ENCODE data around the gene RAPGEF6. TPM values are rescaled to one million over a fixed set of nuclear protein-coding genes. Genes with fewer than 3 reads are reported as not detected.

RAPGEF6 gene
- polyA plus RNA-seq, 1 donor (not counting 4 experiments of a cell fraction or from before 2014, with no cell fraction given) = 8.7 TPM

DNA sequence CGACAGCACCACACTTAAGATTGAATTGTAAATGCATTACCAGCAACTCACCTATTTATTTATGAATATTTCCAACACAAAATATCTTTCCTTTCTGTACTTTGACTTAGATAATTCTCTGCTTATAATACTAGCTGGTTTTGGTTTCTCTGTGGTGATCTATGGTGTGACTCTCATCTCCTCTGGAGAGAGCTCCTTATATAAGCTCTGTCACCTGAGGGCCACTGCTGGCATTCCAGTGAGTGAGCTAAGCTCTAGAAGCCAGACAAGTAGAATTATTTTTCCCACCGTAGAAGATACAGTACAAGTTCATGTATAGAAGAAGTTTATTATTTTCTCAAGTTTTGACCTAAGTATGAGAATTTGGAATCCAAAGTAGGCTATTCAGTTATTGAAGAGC is 259.7 kb downstream of the RAPGEF6 start:
- Histone ChIP-seq H3K4me2 (ENCODE audit: control insufficient read depth, extremely low read depth, insufficient read depth, low read depth, low read length) (no peak overlapping the region), H3K4me1 (ENCODE audit: control insufficient read depth, extremely low read depth, insufficient read depth, low read length) (no peaks in the 10 kb centered on the region), H3K9me3 (ENCODE audit: control insufficient read depth, low read depth, low read length) (no peaks in the 10 kb centered on the region), H3K36me3 (ENCODE audit: control insufficient read depth in 2 of 2, extremely low read depth in 1 of 2, insufficient read depth in 2 of 2, low read length in 2 of 2) (no peaks in the 10 kb centered on the region), H3K27me3 (ENCODE audit: control insufficient read depth, extremely low read depth, insufficient read depth, low read length) (no peaks in the 10 kb centered on the region), H3K27ac (ENCODE audit: control insufficient read depth, insufficient read depth, low read length) (no peak overlapping the region), H3K9ac (ENCODE audit: control insufficient read depth, extremely low read depth, insufficient read depth, low read length) (no peak overlapping the region), H3K4me3 (ENCODE audit: control insufficient read depth in 2 of 3, extremely low read depth in 1 of 3, insufficient read depth in 2 of 3, low read depth in 1 of 3, low read length in 3 of 3) (no peak overlapping the region), H3K79me2 (ENCODE audit: control insufficient read depth, insufficient read depth, low read length) (peaks cover 27% of the 10 kb centered on the region), H3K9me1 (ENCODE audit: control insufficient read depth, extremely low read depth, insufficient read depth, low read length) (peaks cover 3% of the 10 kb centered on the region), H2AFZ (ENCODE audit: control insufficient read depth, low read length) (no peak overlapping the region), H4K20me1 (ENCODE audit: control insufficient read depth, extremely low read depth, insufficient read depth, low read length) (no peaks in the 10 kb centered on the region)
- DNase-seq (ENCODE audit: low read depth, low spot score) (no peak), FAIRE-seq (no peak)
- dilution Hi-C loops (cut with MboI; ENCODE audit: extremely low pct_ligation_motif_present, low sequenced_read_pairs) = no loop called here
- no peak for TF ChIP-seq EZH2 (IDR thresholded peaks at IDR 0.05; ENCODE audit: low read length)
- TF ChIP-seq, protein P1, sequence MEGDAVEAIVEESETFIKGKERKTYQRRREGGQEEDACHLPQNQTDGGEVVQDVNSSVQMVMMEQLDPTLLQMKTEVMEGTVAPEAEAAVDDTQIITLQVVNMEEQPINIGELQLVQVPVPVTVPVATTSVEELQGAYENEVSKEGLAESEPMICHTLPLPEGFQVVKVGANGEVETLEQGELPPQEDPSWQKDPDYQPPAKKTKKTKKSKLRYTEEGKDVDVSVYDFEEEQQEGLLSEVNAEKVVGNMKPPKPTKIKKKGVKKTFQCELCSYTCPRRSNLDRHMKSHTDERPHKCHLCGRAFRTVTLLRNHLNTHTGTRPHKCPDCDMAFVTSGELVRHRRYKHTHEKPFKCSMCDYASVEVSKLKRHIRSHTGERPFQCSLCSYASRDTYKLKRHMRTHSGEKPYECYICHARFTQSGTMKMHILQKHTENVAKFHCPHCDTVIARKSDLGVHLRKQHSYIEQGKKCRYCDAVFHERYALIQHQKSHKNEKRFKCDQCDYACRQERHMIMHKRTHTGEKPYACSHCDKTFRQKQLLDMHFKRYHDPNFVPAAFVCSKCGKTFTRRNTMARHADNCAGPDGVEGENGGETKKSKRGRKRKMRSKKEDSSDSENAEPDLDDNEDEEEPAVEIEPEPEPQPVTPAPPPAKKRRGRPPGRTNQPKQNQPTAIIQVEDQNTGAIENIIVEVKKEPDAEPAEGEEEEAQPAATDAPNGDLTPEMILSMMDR (optimal IDR thresholded peaks at IDR 0.05 in 1 of 3, IDR thresholded peaks at IDR 0.05 in 1 of 3, conservative IDR thresholded peaks at IDR 0.05 in 1 of 3; ENCODE audit: extremely low read depth in 1 of 3, insufficient read depth in 2 of 3, low read length in 3 of 3) = no peak

Small RNAs within 50 kb of the gene (small RNA-seq; reads per million reads assigned to genes)
- gene RF02271 (ENCODE audit: insufficient read length in 3 of 3, low read depth in 3 of 3, low replicate concordance in 1 of 3) = 0 reads per million in 3 experiments

Other genes starting within 250 kb of the RAPGEF6 start
- 13.2 to 15.2 TPM (median 14.6 TPM) in 3 replicates for gene FNIP1, start 161.8 kb upstream of the RAPGEF6 start, polyA plus RNA-seq

Measured in keratinocyte (primary cell).